HTERT RPE-1 (cell line): ENCODE measurements around the gene UBXN11.

ENCODE experiments used
- in situ Hi-C: fragments of 300-500 bp; cut with MboI; formaldehyde crosslinking; loops from 4 replicates; pipeline ENCODE4 v1.14.3; 2020; ENCODE audit warnings: low sequenced_read_pairs

UBXN11 gene

GRCh38 chr1:26306290-26307229 is at the start of gene UBXN11:
TSS of gene UBXN11 (minus strand) at chr1:26306636. CDS start at chr1:26302883, 3,753 bp downstream.
- in situ Hi-C loops = no loop called here

GRCh38 chr1:26356106-26356505 is 49.7 kb upstream of the UBXN11 start:
- in situ Hi-C loops = no loop called here

GRCh38 chr1:26354972-26355371 is 48.5 kb upstream of the UBXN11 start:
- in situ Hi-C loops = no loop called here

- in situ Hi-C loops = no loop called here
Measured at GRCh38 chr1:26353976-26354820, 47.8 kb upstream of the UBXN11 start, which contains the start of gene CRYBG2. TSS of gene CRYBG2 (minus strand) at chr1:26354130. CDS start at chr1:26346657, 7,473 bp downstream.

GRCh38 chr1:26353210-26353859 is 46.9 kb upstream of the UBXN11 start:
- in situ Hi-C loops = no loop called here

- in situ Hi-C loops = no loop called here
Measured at GRCh38 chr1:26352338-26352679, 45.9 kb upstream of the UBXN11 start.

- in situ Hi-C loops = no loop called here
Measured at GRCh38 chr1:26351590-26352337, 45.3 kb upstream of the UBXN11 start.

GRCh38 chr1:26350701-26351589 is 44.5 kb upstream of the UBXN11 start:
- in situ Hi-C loops = no loop called here

- in situ Hi-C loops = no loop called here
Measured at GRCh38 chr1:26350343-26350700, 43.9 kb upstream of the UBXN11 start.

- in situ Hi-C loops = no loop called here
Measured at GRCh38 chr1:26349877-26350244, 43.4 kb upstream of the UBXN11 start.

- in situ Hi-C loops = no loop called here
Measured at GRCh38 chr1:26349188-26349876, 42.9 kb upstream of the UBXN11 start.

- in situ Hi-C loops = no loop called here
Measured at GRCh38 chr1:26346274-26347033, 40.0 kb upstream of the UBXN11 start.

GRCh38 chr1:26345718-26346117 is 39.3 kb upstream of the UBXN11 start:
- in situ Hi-C loops = no loop called here

GRCh38 chr1:26344147-26344920 is 37.9 kb upstream of the UBXN11 start:
- in situ Hi-C loops = no loop called here

- in situ Hi-C loops = no loop called here
Measured at GRCh38 chr1:26340047-26340481, 33.6 kb upstream of the UBXN11 start.

GRCh38 chr1:26338670-26339069 is 32.2 kb upstream of the UBXN11 start:
- in situ Hi-C loops = no loop called here

GRCh38 chr1:26337625-26338024 is 31.2 kb upstream of the UBXN11 start:
- in situ Hi-C loops = no loop called here

GRCh38 chr1:26337206-26337535 is 30.7 kb upstream of the UBXN11 start:
- in situ Hi-C loops = no loop called here
